Subcutaneous abdominal adipose tissue (tissue), 5 donors: ENCODE results near the gene KLHL35.

ENCODE experiments used
- H3K27ac ChIP-seq: one replicate; pipeline ENCODE4 v1.7.0; 2013; ENCODE audit warnings: low read depth, mild to moderate bottlenecking, inconsistent platforms, low read length, moderate library complexity
- H3K27me3 ChIP-seq, 5 donors: one replicate each; pipeline ENCODE4 v1.7.0; 2013; ENCODE audit warnings: low read length in 5 of 5, inconsistent platforms in 1 of 5; ENCODE audit not compliant: control insufficient read depth in 5 of 5, insufficient read depth in 4 of 5
- H3K36me3 ChIP-seq, 5 donors: one replicate each; pipeline ENCODE4 v1.7.0; 2013; ENCODE audit warnings: low read length in 5 of 5; ENCODE audit not compliant: control insufficient read depth in 5 of 5, insufficient read depth in 5 of 5
- H3K4me1 ChIP-seq, 5 donors: one replicate each; pipeline ENCODE4 v1.7.0; 2013; ENCODE audit warnings: low read length in 5 of 5, mild to moderate bottlenecking in 3 of 5, moderate library complexity in 1 of 5; ENCODE audit not compliant: control insufficient read depth in 5 of 5, insufficient read depth in 5 of 5
- H3K4me3 ChIP-seq, 5 donors: one replicate each; pipeline ENCODE4 v1.7.0; 2013; ENCODE audit warnings: low read length in 5 of 5, low read depth in 1 of 5
- H3K9ac ChIP-seq, 5 donors: one replicate each; pipeline ENCODE4 v1.7.0; 2013; ENCODE audit warnings: low read length in 5 of 5, mild to moderate bottlenecking in 4 of 5, moderate library complexity in 3 of 5
- H3K9me3 ChIP-seq, 5 donors: one replicate each; pipeline ENCODE4 v1.7.0; 2013; ENCODE audit warnings: low read length in 5 of 5; ENCODE audit not compliant: control insufficient read depth in 5 of 5
- donor health status: healthy.
- donor health status: healthy.
- donor health status: healthy.
- donor health status: healthy.
- donor health status: healthy.

Gene KLHL35, protein sequence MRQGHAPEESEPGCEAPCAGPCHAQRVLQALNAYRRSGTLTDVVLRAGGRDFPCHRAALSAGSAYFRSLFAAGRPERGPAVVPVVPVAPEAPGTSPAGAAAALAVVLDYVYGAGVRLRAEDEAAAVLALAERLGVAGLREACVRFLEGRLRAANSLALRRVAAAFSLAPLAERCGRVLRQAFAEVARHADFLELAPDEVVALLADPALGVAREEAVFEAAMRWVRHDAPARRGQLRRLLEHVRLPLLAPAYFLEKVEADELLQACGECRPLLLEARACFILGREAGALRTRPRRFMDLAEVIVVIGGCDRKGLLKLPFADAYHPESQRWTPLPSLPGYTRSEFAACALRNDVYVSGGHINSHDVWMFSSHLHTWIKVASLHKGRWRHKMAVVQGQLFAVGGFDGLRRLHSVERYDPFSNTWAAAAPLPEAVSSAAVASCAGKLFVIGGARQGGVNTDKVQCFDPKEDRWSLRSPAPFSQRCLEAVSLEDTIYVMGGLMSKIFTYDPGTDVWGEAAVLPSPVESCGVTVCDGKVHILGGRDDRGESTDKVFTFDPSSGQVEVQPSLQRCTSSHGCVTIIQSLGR

DNA sequence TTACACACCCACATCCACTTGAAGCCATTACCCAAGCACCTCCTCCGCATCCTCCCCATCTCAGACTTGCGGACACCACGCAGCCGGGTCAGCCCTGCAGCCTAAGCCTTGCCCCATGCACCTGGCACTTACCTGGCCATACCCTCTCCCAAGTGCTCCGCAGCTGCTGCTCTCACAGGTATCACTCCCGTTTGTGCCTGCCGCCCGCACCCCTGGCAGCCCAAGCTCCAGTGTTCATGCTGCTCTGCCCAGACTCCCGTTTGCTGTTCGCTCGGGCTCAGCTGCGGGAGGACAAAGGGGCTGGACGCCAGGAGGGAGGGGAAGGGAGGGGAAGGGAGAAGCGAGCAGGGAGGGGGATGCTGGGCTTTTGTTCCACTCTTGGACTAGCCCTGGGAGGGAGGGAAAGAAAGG, at the start of gene KLHL35:
Gene KLHL35 (minus strand): TSS at position 293 of the 411 bp plus-strand sequence. CDS start 2,574 bp downstream, outside the sequence.
- Histone ChIP-seq H3K9ac (no peak within 1 kb of the TSS), H3K4me3 (no peak within 1 kb of the TSS), H3K9me3 (peaks cover 0 to 8% (median 5%) of the 10 kb centered on the region in 5 donors), H3K4me1 (peaks cover 0 to 33% (median 24%) of the 10 kb centered on the region in 5 donors), H3K36me3 (peaks cover 0 to 36% (median 34%) of the 10 kb centered on the region in 5 donors), H3K27ac (no peak within 1 kb of the TSS), H3K27me3 (peaks cover 0 to 25% (median 3%) of the 10 kb centered on the region in 5 donors)

DNA sequence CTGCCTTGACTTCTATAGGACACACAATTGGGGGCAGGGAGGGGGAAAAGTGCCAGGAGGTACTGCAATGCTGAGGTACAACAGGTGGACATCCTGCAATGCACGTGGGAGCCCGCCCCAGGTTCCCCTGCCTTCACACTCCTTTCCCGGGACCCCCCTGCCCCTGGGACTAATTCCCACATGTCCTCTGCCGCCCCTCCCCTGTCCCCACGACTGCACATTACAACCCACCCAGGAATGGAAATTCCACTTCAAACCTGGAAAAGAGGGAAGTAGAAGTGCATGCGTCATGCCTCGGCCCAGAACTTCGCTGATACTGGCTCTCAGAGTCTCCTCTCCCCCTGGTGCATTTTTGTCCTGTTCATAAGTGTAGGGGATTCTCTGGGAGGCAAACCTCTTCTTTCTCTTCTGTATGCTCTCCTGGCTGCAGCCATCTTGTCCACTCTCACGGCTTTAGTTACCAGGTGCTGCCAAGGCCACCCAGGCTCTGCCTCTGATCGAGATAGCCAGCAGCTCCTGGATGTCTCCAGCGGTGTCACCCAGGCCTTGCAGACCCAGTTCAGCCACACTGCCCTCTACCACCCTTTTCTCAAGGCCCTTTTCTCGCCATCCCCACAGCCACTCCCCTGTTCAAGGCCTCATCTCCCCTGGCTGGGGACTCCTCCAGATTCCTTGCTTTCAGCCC, 49.1 kb upstream of the KLHL35 start:
- H3K4me3 ChIP-seq = no peak overlapping the region
- peaks cover 2 to 23% (median 14%) of the 10 kb centered on the region in 5 donors for H3K4me1 ChIP-seq
- H3K27me3 ChIP-seq = no peaks in the 10 kb centered on the region
- H3K9ac ChIP-seq = peak overlapping the region in 1 of 5 donors; percentile 16
- no peak overlapping the region for H3K27ac ChIP-seq
- no peaks in the 10 kb centered on the region for H3K9me3 ChIP-seq
- H3K36me3 ChIP-seq = peaks cover 4 to 20% (median 9%) of the 10 kb centered on the region in 5 donors

- peaks cover 6 to 22% (median 12%) of the 10 kb centered on the region in 5 donors for H3K36me3 ChIP-seq
- no peaks in the 10 kb centered on the region for H3K27me3 ChIP-seq
- H3K9ac ChIP-seq = peak overlapping the region in 1 of 5 donors; percentile 2
- H3K9me3 ChIP-seq = no peaks in the 10 kb centered on the region
- no peak overlapping the region for H3K27ac ChIP-seq
- no peak overlapping the region for H3K4me3 ChIP-seq
- H3K4me1 ChIP-seq = peaks cover 2 to 24% (median 15%) of the 10 kb centered on the region in 5 donors
Measured at GRCh38 chr11:75481223-75481921, 48.4 kb upstream of the KLHL35 start.

DNA sequence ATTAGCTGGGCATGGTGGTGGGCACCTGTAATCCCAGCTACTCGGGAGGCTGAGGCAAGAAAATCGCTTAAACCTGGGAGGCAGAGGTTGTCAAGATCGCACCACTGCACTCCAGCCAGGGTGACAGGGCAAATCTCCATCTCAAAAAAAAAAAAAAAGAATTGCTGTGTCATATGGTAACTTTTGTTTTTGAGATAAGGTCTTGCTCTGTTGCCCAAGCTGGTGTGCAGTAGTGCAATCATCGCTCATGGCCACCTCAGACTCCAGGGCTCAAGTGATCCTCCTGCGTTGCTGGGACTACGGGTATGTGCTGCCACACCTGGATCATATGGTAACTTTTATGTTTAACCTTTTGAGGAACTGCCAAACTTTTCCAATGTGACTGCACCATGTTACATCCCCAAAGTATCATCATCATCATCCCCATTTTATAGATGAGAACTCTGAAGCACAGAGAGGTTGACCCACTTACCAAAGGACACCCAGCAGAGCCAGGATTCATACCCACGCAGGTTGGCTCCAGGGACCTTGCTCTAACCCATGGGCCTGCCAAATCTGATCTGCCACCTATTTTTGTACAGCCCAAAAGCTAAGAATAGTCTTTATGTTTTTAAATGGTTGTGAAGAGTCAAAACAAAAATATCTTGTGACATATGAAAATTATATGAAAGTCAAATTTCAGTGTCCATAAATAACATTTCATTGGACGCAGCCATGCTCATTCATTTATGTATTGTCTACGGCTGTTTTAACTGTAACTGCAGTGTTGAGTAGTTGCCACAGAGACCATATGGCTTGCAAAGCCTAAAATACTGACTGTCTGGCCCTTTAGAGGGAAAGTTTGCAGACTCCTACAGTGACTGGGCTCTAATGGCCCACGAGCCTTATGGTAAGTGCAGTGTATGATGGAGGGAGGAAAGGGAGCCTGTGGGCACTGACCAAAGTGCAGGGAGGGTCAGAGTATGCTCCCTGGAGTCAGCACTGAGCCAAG, 47.5 kb upstream of the KLHL35 start:
- Histone ChIP-seq H3K4me1 (peaks cover 6 to 33% (median 24%) of the 10 kb centered on the region in 5 donors), H3K36me3 (peaks cover 6 to 23% (median 11%) of the 10 kb centered on the region in 5 donors), H3K9me3 (no peaks in the 10 kb centered on the region), H3K27me3 (no peaks in the 10 kb centered on the region), H3K27ac (no peak overlapping the region), H3K4me3 (no peak overlapping the region), H3K9ac (no peak overlapping the region)

- Histone ChIP-seq H3K36me3 (peaks cover 6 to 26% (median 10%) of the 10 kb centered on the region in 5 donors), H3K9ac (no peak overlapping the region), H3K27me3 (no peaks in the 10 kb centered on the region), H3K4me1 (peaks cover 6 to 36% (median 30%) of the 10 kb centered on the region in 5 donors), H3K4me3 (no peak overlapping the region), H3K27ac (no peak overlapping the region), H3K9me3 (no peaks in the 10 kb centered on the region)
Measured at GRCh38 chr11:75479597-75480145, 46.7 kb upstream of the KLHL35 start.

GRCh38 chr11:75478783-75479596, 46.0 kb upstream of the KLHL35 start:
- Histone ChIP-seq H3K9ac (no peak overlapping the region), H3K36me3 (peaks cover 6 to 26% (median 14%) of the 10 kb centered on the region in 5 donors), H3K9me3 (no peaks in the 10 kb centered on the region), H3K4me1 (peaks cover 8 to 39% (median 32%) of the 10 kb centered on the region in 5 donors), H3K27ac (no peak overlapping the region), H3K4me3 (no peak overlapping the region), H3K27me3 (no peaks in the 10 kb centered on the region)

GRCh38 chr11:75477614-75477935, 44.6 kb upstream of the KLHL35 start:
- Histone ChIP-seq H3K36me3 (peaks cover 6 to 33% (median 23%) of the 10 kb centered on the region in 5 donors), H3K4me1 (peaks cover 6 to 34% (median 25%) of the 10 kb centered on the region in 5 donors), H3K27ac (no peak overlapping the region), H3K9ac (no peak overlapping the region), H3K9me3 (no peaks in the 10 kb centered on the region), H3K4me3 (no peak overlapping the region), H3K27me3 (no peaks in the 10 kb centered on the region)

- Histone ChIP-seq H3K9ac (no peak overlapping the region), H3K9me3 (no peaks in the 10 kb centered on the region), H3K27me3 (no peaks in the 10 kb centered on the region), H3K27ac (no peak overlapping the region), H3K4me1 (peaks cover 6 to 38% (median 25%) of the 10 kb centered on the region in 5 donors), H3K36me3 (peaks cover 6 to 34% (median 28%) of the 10 kb centered on the region in 5 donors), H3K4me3 (no peak overlapping the region)
Measured at GRCh38 chr11:75476739-75477613, 44.0 kb upstream of the KLHL35 start.
